Lung (tissue), 12 donors: ENCODE measurements around the gene DLG2. TPM values are rescaled to one million over a fixed set of nuclear protein-coding genes. Genes with fewer than 3 reads are reported as not detected.

ENCODE experiments used
- ATAC-seq: fragments of 200-7000 bp; cut with Tn5 transposase; one replicate; pipeline ENCODE4 v1.9.1; 2020; ENCODE audit warnings: moderate number of reproducible peaks; ENCODE audit not compliant: insufficient read depth, low FRiP score
- DNase-seq, 3 donors: peaks; one replicate each; pipeline ENCODE4 v3.0.0-alpha.2; 2013 to 2017
- H3K27ac ChIP-seq, 2 donors: one replicate each; pipeline ENCODE4 v1.5.1; 2013; ENCODE audit warnings: mild to moderate bottlenecking in 2 of 2, moderate library complexity in 2 of 2, control low read depth in 1 of 2, inconsistent platforms in 1 of 2, low read depth in 1 of 2, low read length in 1 of 2
- H3K27me3 ChIP-seq, 3 donors: one replicate each; pipeline ENCODE4 v1.5.1; 2013; ENCODE audit warnings: low read length in 2 of 3; ENCODE audit not compliant: control insufficient read depth in 3 of 3, insufficient read depth in 3 of 3
- H3K36me3 ChIP-seq, 4 donors: one replicate each; pipeline ENCODE4 v1.5.1; 2013; ENCODE audit warnings: low read length in 4 of 4, mild to moderate bottlenecking in 1 of 4, moderate library complexity in 1 of 4; ENCODE audit not compliant: control insufficient read depth in 4 of 4, insufficient read depth in 4 of 4
- H3K4me1 ChIP-seq, 5 donors: one replicate each; pipeline ENCODE4 v1.5.1; 2013; ENCODE audit warnings: low read length in 5 of 5, mild to moderate bottlenecking in 2 of 5, moderate library complexity in 1 of 5; ENCODE audit not compliant: control insufficient read depth in 5 of 5, insufficient read depth in 5 of 5
- H3K4me3 ChIP-seq: one replicate; pipeline ENCODE4 v1.5.1; 2013; ENCODE audit warnings: mild to moderate bottlenecking, control low read depth, moderate library complexity
- H3K9ac ChIP-seq, 2 donors: one replicate each; pipeline ENCODE4 v1.5.1; 2013; ENCODE audit warnings: low read length in 2 of 2, control low read depth in 1 of 2; ENCODE audit not compliant: insufficient read depth in 1 of 2
- H3K9me3 ChIP-seq, 4 donors: one replicate each; pipeline ENCODE4 v1.5.1; 2013; ENCODE audit warnings: low read length in 3 of 4, mild to moderate bottlenecking in 1 of 4, moderate library complexity in 1 of 4; ENCODE audit not compliant: control insufficient read depth in 4 of 4, insufficient read depth in 3 of 4
- WGBS, 2 donors: extraction: QIAGEN DNeasy Blood & Tissue Kit; methylation state at CpG; one replicate each; pipeline ENCODE4 v1.1.7; 2013; 5-methylcytosine and 5-hydroxymethylcytosine counted together
- polyA plus RNA-seq, 2 donors: library from polyadenylated mRNA; stranded (reverse); fragments of 200-250 nt; gene quantifications; one replicate each; pipeline ENCODE4 v1.2.1, GENCODE V29; 2013
- total RNA-seq, 2 donors: library from RNA; depleted of rRNA in 1 of 2; stranded (reverse); fragments of >200 nt in 1 of 2; gene quantifications; one replicate each; pipeline ENCODE4 v1.2.1, GENCODE V29; 2014 to 2021
- TF ChIP-seq, protein P1 (sequence below): IDR thresholded peaks from 2 replicates; pipeline ENCODE4 v1.5.1; 2012; ENCODE audit warnings: mild to moderate bottlenecking; ENCODE audit errors: control extremely low read depth, extremely low read depth
- donor health status: control.
- donor health status: control.
- donor health status: Bipolar disorder and iron deficiency.
- donor health status: healthy.
- donor health status: DM: yes; HTN: yes; CAD: no.

DLG2 gene
- total and polyA plus RNA-seq, 4 donors: 0.32 to 24.1 (median 5.4) TPM

DNA sequence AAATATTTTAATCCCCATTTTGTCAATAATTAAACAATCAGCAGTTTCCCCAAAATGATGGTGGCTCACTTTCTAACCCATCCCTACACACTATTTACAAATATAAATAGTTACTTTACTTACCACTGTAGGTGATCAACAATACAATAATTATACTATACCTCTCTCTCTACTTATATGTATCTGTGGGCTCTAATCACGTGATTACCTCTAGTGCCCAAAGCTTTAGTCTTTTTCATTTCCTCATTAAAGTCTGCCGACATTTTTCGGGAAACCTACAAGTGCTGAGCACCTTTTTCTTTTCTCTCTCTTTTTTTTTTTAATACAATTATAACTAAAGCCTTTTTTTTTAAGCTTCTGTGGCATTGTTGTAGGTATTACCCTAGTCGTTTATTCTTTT is 23.9 kb downstream of the DLG2 start:
- Histone ChIP-seq H3K4me3 (no peak overlapping the region), H3K9ac (no peak overlapping the region), H3K4me1 (no peaks in the 10 kb centered on the region), H3K36me3 (no peaks in the 10 kb centered on the region), H3K9me3 (no peaks in the 10 kb centered on the region), H3K27ac (no peak overlapping the region), H3K27me3 (no peaks in the 10 kb centered on the region)
- ATAC-seq (no peak), DNase-seq (no peak)
- 89 to 90% methylated on average over 4 of the region's 4 CpGs for WGBS, 2 donors
- TF ChIP-seq, protein P1, sequence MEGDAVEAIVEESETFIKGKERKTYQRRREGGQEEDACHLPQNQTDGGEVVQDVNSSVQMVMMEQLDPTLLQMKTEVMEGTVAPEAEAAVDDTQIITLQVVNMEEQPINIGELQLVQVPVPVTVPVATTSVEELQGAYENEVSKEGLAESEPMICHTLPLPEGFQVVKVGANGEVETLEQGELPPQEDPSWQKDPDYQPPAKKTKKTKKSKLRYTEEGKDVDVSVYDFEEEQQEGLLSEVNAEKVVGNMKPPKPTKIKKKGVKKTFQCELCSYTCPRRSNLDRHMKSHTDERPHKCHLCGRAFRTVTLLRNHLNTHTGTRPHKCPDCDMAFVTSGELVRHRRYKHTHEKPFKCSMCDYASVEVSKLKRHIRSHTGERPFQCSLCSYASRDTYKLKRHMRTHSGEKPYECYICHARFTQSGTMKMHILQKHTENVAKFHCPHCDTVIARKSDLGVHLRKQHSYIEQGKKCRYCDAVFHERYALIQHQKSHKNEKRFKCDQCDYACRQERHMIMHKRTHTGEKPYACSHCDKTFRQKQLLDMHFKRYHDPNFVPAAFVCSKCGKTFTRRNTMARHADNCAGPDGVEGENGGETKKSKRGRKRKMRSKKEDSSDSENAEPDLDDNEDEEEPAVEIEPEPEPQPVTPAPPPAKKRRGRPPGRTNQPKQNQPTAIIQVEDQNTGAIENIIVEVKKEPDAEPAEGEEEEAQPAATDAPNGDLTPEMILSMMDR: no peak

DNA sequence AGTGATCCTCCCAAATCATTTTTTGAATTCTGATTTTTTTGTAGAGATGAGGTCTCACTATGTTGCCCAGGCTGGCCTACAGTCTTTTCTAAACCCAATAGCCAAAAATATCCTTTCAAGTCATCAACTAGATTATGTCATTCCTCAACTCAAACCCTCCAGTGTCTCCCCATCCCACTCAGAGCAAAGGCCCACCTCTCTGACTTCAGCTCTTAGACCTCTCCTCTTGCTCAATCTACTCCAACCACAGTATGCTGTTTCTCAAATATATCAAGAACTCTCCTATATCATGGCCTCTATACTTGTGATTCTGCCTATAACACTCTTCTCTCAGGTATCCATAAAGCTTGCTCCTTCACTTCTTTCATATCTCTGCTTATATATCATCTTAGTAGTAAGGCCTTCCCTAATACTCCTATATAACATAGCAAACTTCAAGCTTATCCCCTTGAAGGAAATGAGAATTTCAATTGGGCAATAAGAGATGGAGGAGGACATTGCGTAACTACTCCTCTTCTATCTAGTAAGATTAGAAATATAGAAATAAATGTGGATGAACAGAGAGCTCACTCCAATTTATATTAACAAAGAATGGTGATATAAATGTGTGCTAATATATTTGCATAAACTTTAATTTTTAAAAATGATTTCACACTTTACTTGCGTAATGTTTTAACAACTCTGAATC is 24.5 kb downstream of the DLG2 start:
- no peaks in the 10 kb centered on the region for H3K9me3 ChIP-seq
- no peaks in the 10 kb centered on the region for H3K27me3 ChIP-seq
- no peaks in the 10 kb centered on the region for H3K4me1 ChIP-seq
- no peak overlapping the region for H3K27ac ChIP-seq
- 85 to 87% methylated on average over 2 of the region's 2 CpGs for WGBS, 2 donors
- H3K9ac ChIP-seq: no peak overlapping the region
- TF ChIP-seq, protein P1: no peak
- no peak overlapping the region for H3K4me3 ChIP-seq
- H3K36me3 ChIP-seq: no peaks in the 10 kb centered on the region
- no peak for ATAC-seq
- peak in 1 of 3 donors; percentile 27 for DNase-seq

DNA sequence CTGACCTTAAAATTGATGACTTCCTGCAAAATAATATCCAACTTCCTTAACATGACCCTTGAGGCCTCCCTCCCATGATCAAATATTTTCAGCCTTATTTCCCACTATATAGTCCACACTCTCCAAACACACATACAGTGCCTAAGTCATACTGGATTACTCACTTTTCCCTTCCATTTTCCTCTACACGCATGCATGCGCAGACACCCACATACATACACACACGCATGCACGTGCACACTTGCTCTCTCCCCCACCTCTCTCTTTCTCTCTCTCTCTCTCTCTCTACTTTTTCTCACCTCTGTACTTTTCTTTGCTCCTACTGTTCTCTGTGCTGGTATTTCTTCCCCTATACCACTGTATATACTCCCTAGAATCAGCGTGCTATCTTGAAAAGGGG is 28.1 kb downstream of the DLG2 start:
- ATAC-seq (no peak), DNase-seq (no peak)
- H3K27me3 ChIP-seq: no peaks in the 10 kb centered on the region
- TF ChIP-seq, protein P1: no peak
- no peaks in the 10 kb centered on the region for H3K36me3 ChIP-seq
- H3K4me3 ChIP-seq: no peak overlapping the region
- H3K4me1 ChIP-seq: no peaks in the 10 kb centered on the region
- 72 to 73% methylated on average over 5 of the region's 5 CpGs for WGBS, 2 donors
- no peaks in the 10 kb centered on the region for H3K9me3 ChIP-seq
- no peak overlapping the region for H3K27ac ChIP-seq
- no peak overlapping the region for H3K9ac ChIP-seq

DNA sequence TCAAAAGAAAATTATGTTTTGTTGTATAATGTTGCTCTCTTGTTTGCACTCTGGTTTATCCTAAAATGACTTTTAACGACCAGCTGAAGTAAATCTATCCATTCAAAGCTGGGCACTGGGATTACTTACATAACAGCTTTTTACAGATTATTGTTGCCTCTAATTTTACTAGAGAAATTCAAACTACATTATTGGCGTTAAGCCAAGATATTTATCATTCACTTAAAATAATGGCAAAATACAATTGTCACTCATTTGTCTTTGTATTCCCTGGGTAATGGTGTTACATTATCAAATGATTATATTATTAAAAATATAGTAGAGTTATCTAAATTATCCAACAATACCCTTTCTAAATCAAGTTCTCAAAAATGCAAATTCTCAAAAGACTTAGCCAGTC is 30.3 kb downstream of the DLG2 start:
- Histone ChIP-seq H3K4me3 (no peak overlapping the region), H3K9ac (no peak overlapping the region), H3K36me3 (no peaks in the 10 kb centered on the region), H3K9me3 (no peaks in the 10 kb centered on the region), H3K27ac (no peak overlapping the region), H3K4me1 (no peaks in the 10 kb centered on the region), H3K27me3 (no peaks in the 10 kb centered on the region)
- no peak for DNase-seq
- 89 to 94% methylated on average over 2 of the region's 2 CpGs for WGBS, 2 donors
- ATAC-seq: no peak
- TF ChIP-seq, protein P1: no peak
